Vagina (tissue), 2 donors: ENCODE results near the gene LMO7. TPM values are rescaled to one million over a fixed set of nuclear protein-coding genes. Genes with fewer than 3 reads are reported as not detected.

Source experiments
- DNase-seq, 2 donors: peaks; one replicate each; pipeline ENCODE4 v3.0.0-alpha.2; 2017; ENCODE audit errors: extremely low spot score in 2 of 2
- H3K27ac ChIP-seq: fragments of 200-600 bp; sonication (generic); one replicate; pipeline ENCODE4 v1.5.1; 2019
- H3K27me3 ChIP-seq: fragments of 200-600 bp; sonication (generic); one replicate; pipeline ENCODE4 v1.5.1; 2019
- H3K36me3 ChIP-seq, 2 donors: fragments of 200-600 bp; sonication (generic); one replicate each; pipeline ENCODE4 v1.5.1; 2017 to 2019
- H3K4me1 ChIP-seq: fragments of 200-600 bp; sonication (generic); one replicate; pipeline ENCODE4 v1.5.1; 2019
- H3K4me3 ChIP-seq, 2 donors: fragments of 200-600 bp; sonication (generic); 1 replicate in 1 of 2; 2 replicates in 1 of 2; pipeline ENCODE4 v1.5.1; 2016 to 2019
- H3K9me3 ChIP-seq: fragments of 200-600 bp; sonication (generic); one replicate; pipeline ENCODE4 v1.5.1; 2019
- CTCF ChIP-seq, 3 experiments: fragments of 450-650 bp in 2 of 3; fragments of 200-600 bp in 1 of 3; sonication (generic) in 1 of 3; IDR thresholded peaks; one replicate each; pipeline ENCODE4 v1.5.1; 2017 to 2019; ENCODE audit warnings: antibody characterized with exemption in 3 of 3, mild to moderate bottlenecking in 2 of 3, moderate library complexity in 2 of 3
- POLR2A ChIP-seq, 2 donors: fragments of 450-650 bp; IDR thresholded peaks; one replicate each; pipeline ENCODE4 v1.6.1; 2017; ENCODE audit warnings: antibody characterized with exemption in 2 of 2, mild to moderate bottlenecking in 2 of 2, moderate library complexity in 2 of 2
- POLR2AphosphoS5 ChIP-seq, 2 donors: sonication (generic); formaldehyde crosslinking; IDR thresholded peaks; one replicate each; pipeline ENCODE4 v1.9.0; 2017; ENCODE audit warnings: antibody characterized with exemption in 2 of 2, mild to moderate bottlenecking in 2 of 2, low read depth in 1 of 2; ENCODE audit not compliant: insufficient read depth in 1 of 2
- intact Hi-C: fragments of 100-400 bp; cut with DNase I; formaldehyde crosslinking; loops from one replicate; pipeline ENCODE4 v1.15.1; 2023
- total RNA-seq: library from RNA; depleted of rRNA; stranded (reverse); fragments of >200 nt; gene quantifications from one replicate; pipeline ENCODE4 v1.2.3, GENCODE V29; 2016

LMO7 gene
- total RNA-seq, 1 donor from 2014 or later = 85.4 TPM

- no peaks in the 10 kb centered on the region for H3K36me3 ChIP-seq
- no peak overlapping the region for H3K27ac ChIP-seq
- H3K27me3 ChIP-seq = no peaks in the 10 kb centered on the region
- intact Hi-C loops = no loop called here
- no peaks in the 10 kb centered on the region for H3K9me3 ChIP-seq
- TF ChIP-seq CTCF (IDR thresholded peaks at IDR 0.05) (no peak), POLR2A (IDR thresholded peaks at IDR 0.05) (no peak), POLR2AphosphoS5 (IDR thresholded peaks at IDR 0.05; ENCODE audit: insufficient read depth in 1 of 2, low read depth in 1 of 2) (no peak)
- no peak for DNase-seq
- no peak overlapping the region for H3K4me3 ChIP-seq
- no peaks in the 10 kb centered on the region for H3K4me1 ChIP-seq
These were observed 225.7 kb downstream of the LMO7 start for GRCh38 chr13:75861786-75862185.

GRCh38 chr13:75864718-75865117 lies 228.6 kb downstream of the LMO7 start:
- intact Hi-C loops = no loop called here
- H3K27me3 ChIP-seq = no peaks in the 10 kb centered on the region
- TF ChIP-seq CTCF (IDR thresholded peaks at IDR 0.05) = no peak
- no peak for TF ChIP-seq POLR2AphosphoS5 (IDR thresholded peaks at IDR 0.05; ENCODE audit: insufficient read depth in 1 of 2, low read depth in 1 of 2)
- no peak for TF ChIP-seq POLR2A (IDR thresholded peaks at IDR 0.05)
- no peak overlapping the region for H3K4me3 ChIP-seq
- H3K27ac ChIP-seq = no peak overlapping the region
- no peak for DNase-seq
- H3K9me3 ChIP-seq = no peaks in the 10 kb centered on the region
- no peaks in the 10 kb centered on the region for H3K4me1 ChIP-seq
- H3K36me3 ChIP-seq = no peaks in the 10 kb centered on the region

- intact Hi-C loops = no loop called here
- Histone ChIP-seq H3K27me3 (no peaks in the 10 kb centered on the region), H3K4me3 (no peak overlapping the region), H3K27ac (no peak overlapping the region), H3K4me1 (no peaks in the 10 kb centered on the region), H3K9me3 (no peaks in the 10 kb centered on the region), H3K36me3 (no peaks in the 10 kb centered on the region)
- DNase-seq = no peak
- TF ChIP-seq POLR2A (IDR thresholded peaks at IDR 0.05) (no peak), POLR2AphosphoS5 (IDR thresholded peaks at IDR 0.05; ENCODE audit: insufficient read depth in 1 of 2, low read depth in 1 of 2) (no peak), CTCF (IDR thresholded peaks at IDR 0.05) (no peak)
These were observed 231.4 kb downstream of the LMO7 start for GRCh38 chr13:75867379-75868117.

GRCh38 chr13:75869981-75870380 lies 233.9 kb downstream of the LMO7 start:
- Histone ChIP-seq H3K36me3 (no peaks in the 10 kb centered on the region), H3K27me3 (no peaks in the 10 kb centered on the region), H3K27ac (no peak overlapping the region), H3K4me1 (no peaks in the 10 kb centered on the region), H3K9me3 (no peaks in the 10 kb centered on the region), H3K4me3 (no peak overlapping the region)
- DNase-seq = no peak
- TF ChIP-seq POLR2A (IDR thresholded peaks at IDR 0.05) (no peak), CTCF (IDR thresholded peaks at IDR 0.05) (no peak), POLR2AphosphoS5 (IDR thresholded peaks at IDR 0.05; ENCODE audit: insufficient read depth in 1 of 2, low read depth in 1 of 2) (no peak)
- intact Hi-C loops = loop anchor here (10.0 kb wide), 1 partner anchor 1035 kb away; no protein-coding TSS in a partner anchor

GRCh38 chr13:75870397-75870903 lies 234.3 kb downstream of the LMO7 start:
- intact Hi-C loops = loop anchor here (10.0 kb wide), 1 partner anchor 1034 kb away; no protein-coding TSS in a partner anchor
- Histone ChIP-seq H3K9me3 (no peaks in the 10 kb centered on the region), H3K4me3 (peak overlapping the region; percentile 21 to 26), H3K4me1 (no peaks in the 10 kb centered on the region), H3K27me3 (no peaks in the 10 kb centered on the region), H3K36me3 (no peaks in the 10 kb centered on the region), H3K27ac (no peak overlapping the region)
- TF ChIP-seq POLR2A (IDR thresholded peaks at IDR 0.05) (no peak), POLR2AphosphoS5 (IDR thresholded peaks at IDR 0.05; ENCODE audit: insufficient read depth in 1 of 2, low read depth in 1 of 2) (no peak), CTCF (IDR thresholded peaks at IDR 0.05) (peak; percentile 17 to 63 (median 51))
- no peak for DNase-seq
